Effector memory CD8-positive, alpha-beta T cell (primary cell): ENCODE results near the gene RUNX3.
"Not testable (repeated sequence)": the region's sequence is repeated elsewhere in the genome, so short reads cannot be mapped to it uniquely, and the experiment has no call there.

Experiments used
- ATAC-seq: fragments of 150-1000 bp; cut with Tn5 transposase; replicated peaks from 2 replicates; pipeline ENCODE4 v1.10.0; 2021; ENCODE audit warnings: mild to moderate bottlenecking, moderate library complexity
- DNase-seq, 3 experiments: peaks; one replicate each; pipeline ENCODE4 v3.0.0; 2021
- H3K27ac Mint-ChIP-seq, 2 donors: one replicate each; pipeline ENCODE4 v1.8.0; 2022; ENCODE audit warnings: mild to moderate bottlenecking in 2 of 2, mixed read lengths in 2 of 2, moderate library complexity in 2 of 2
- H3K27me3 Mint-ChIP-seq, 2 donors: one replicate each; pipeline ENCODE4 v1.8.0; 2022; ENCODE audit warnings: mixed read lengths in 2 of 2
- H3K36me3 Mint-ChIP-seq: one replicate; pipeline ENCODE4 v1.8.0; 2022; ENCODE audit warnings: mild to moderate bottlenecking, moderate library complexity, mixed read lengths; ENCODE audit not compliant: insufficient read depth
- H3K4me1 Mint-ChIP-seq, 2 donors: one replicate each; pipeline ENCODE4 v1.8.0; 2022; ENCODE audit warnings: low read depth in 2 of 2, mixed read lengths in 2 of 2
- H3K4me3 Mint-ChIP-seq, 2 donors: one replicate each; pipeline ENCODE4 v1.8.0; 2022; ENCODE audit warnings: mild to moderate bottlenecking in 2 of 2, mixed read lengths in 2 of 2, moderate library complexity in 2 of 2
- H3K9me3 Mint-ChIP-seq, 2 donors: one replicate each; pipeline ENCODE4 v1.8.0; 2022; ENCODE audit warnings: mixed read lengths in 2 of 2
- total RNA-seq, 9 experiments: gene quantifications; one replicate each; lab custom pipeline; 2026; lab: John Stamatoyannopoulos, UW

RUNX3 gene
- total RNA-seq = 259 to 608 (median 408) reads per million in 9 experiments

GRCh38 chr1:24930260-24931145 lies at the start of gene RUNX3:
TSS of gene RUNX3 (minus strand) at chr1:24930276. CDS start at chr1:24929868, 408 bp downstream.
- peaks cover 73% of the 10 kb centered on the region for H3K36me3 Mint-ChIP-seq
- H3K27me3 Mint-ChIP-seq = no peaks in the 10 kb centered on the region
- peak within 1 kb of the TSS; percentile 100 for H3K27ac Mint-ChIP-seq
- H3K4me3 Mint-ChIP-seq = peak within 1 kb of the TSS; percentile 98
- ATAC-seq (peak; percentile 71), DNase-seq (peak; percentile 91 to 94 (median 92))
- peaks cover 50 to 54% of the 10 kb centered on the region in 2 donors for H3K4me1 Mint-ChIP-seq
- no peaks in the 10 kb centered on the region for H3K9me3 Mint-ChIP-seq

GRCh38 chr1:24979232-24979631 lies 49.2 kb upstream of the RUNX3 start:
- H3K9me3 Mint-ChIP-seq = peaks cover 10 to 20% of the 10 kb centered on the region in 2 donors
- ATAC-seq, H3K27ac Mint-ChIP-seq, H3K36me3 Mint-ChIP-seq, DNase-seq, H3K4me3 Mint-ChIP-seq: not testable (repeated sequence)
- H3K27me3 Mint-ChIP-seq = peaks cover 0 to 14% of the 10 kb centered on the region in 2 donors
- H3K4me1 Mint-ChIP-seq = peaks cover 48 to 52% of the 10 kb centered on the region in 2 donors

DNA sequence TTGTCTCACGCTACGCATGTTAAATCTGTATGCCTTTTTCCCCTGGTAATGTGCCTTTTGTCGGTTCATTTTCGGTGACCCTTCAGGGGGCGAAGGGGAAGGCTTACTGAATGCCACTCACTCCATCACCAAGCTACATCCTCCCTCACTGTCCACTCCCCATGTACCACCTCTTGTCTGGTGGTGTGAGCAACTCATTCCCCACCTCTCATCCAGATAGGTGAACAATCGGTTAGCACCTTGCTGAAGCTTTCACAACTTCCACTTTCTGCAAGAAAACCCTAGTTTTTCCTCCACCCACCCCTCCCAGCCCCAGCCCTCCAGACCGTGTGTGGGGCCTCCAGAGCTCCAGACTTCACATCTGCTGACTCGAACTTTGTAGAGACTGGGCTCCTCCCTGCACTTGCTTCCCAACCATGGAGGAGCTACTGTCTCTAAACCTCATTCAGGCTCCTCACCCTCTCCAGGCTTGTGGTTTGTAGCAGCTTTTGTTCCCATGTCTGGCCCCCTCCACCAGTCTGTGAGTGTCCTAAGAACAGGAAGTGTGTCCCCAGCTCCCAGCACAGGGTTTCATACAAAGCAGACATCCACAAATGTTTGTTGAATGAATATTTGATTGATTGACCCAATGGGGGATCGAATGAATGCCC lies 48.4 kb upstream of the RUNX3 start:
- Mint-ChIP-seq H3K4me1 (peaks cover 40 to 45% of the 10 kb centered on the region in 2 donors), H3K4me3 (no peak overlapping the region)

DNA sequence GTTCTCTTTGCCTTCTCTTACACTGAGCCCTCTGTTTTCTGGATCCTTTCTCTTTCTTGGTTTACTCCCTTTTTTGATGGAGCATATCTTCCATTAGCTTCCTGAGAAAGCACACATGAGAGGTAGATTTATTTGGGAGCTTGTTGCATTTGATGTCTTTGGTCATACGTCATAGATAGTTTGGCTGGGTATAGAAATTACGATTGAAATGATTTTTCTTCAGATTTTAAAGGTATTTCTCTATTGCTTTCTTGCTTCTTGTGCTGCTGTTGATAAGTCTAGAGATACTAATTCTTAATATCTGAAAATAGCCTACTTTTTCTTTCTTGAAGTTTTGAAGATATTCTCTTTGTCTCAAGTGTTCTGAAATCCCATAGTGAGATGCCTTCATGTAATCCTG lies 45.3 kb upstream of the RUNX3 start:
- no peaks in the 10 kb centered on the region for H3K27me3 Mint-ChIP-seq
- ATAC-seq (no peak), DNase-seq (no peak)
- H3K4me3 Mint-ChIP-seq = no peak overlapping the region
- H3K4me1 Mint-ChIP-seq = peaks cover 33 to 40% of the 10 kb centered on the region in 2 donors
- H3K27ac Mint-ChIP-seq = no peak overlapping the region
- H3K36me3 Mint-ChIP-seq = peaks cover 3% of the 10 kb centered on the region
- H3K9me3 Mint-ChIP-seq = peaks cover 10 to 20% of the 10 kb centered on the region in 2 donors

More for the DNA sequence above, 48.4 kb upstream of the RUNX3 start:
- no peak for ATAC-seq
- Mint-ChIP-seq H3K27me3 (peaks cover 0 to 8% of the 10 kb centered on the region in 2 donors), H3K36me3 (no peaks in the 10 kb centered on the region), H3K9me3 (peaks cover 10 to 20% of the 10 kb centered on the region in 2 donors), H3K27ac (no peak overlapping the region)
- no peak for DNase-seq

- Mint-ChIP-seq H3K4me1 (peaks cover 25 to 32% of the 10 kb centered on the region in 2 donors), H3K4me3 (no peak overlapping the region), H3K27me3 (no peaks in the 10 kb centered on the region), H3K27ac (no peak overlapping the region), H3K36me3 (peaks cover 3% of the 10 kb centered on the region), H3K9me3 (peaks cover 10 to 20% of the 10 kb centered on the region in 2 donors)
- ATAC-seq = no peak
- DNase-seq = no peak
Measured at GRCh38 chr1:24973315-24973714, 43.2 kb upstream of the RUNX3 start.

DNA sequence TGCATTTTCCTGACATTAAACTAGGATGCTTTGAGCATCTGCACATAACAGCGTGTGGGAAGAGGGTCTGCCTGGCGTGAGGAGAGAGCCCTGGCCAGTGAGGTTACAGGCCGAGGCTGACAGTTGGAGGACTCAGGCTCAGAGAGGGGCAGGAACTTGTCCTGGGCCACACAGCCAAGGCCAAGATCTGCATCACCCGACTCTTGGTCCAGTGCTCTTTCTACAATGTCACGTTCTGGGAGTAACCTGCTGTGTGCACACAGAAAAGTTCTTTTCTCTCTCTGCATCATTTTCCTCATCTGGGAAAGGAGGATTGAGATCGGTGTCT lies 42.8 kb upstream of the RUNX3 start:
- Mint-ChIP-seq H3K4me1 (peaks cover 24 to 28% of the 10 kb centered on the region in 2 donors), H3K27me3 (no peaks in the 10 kb centered on the region), H3K4me3 (no peak overlapping the region), H3K36me3 (peaks cover 3% of the 10 kb centered on the region), H3K27ac (no peak overlapping the region), H3K9me3 (peaks cover 10 to 20% of the 10 kb centered on the region in 2 donors)
- DNase-seq (no peak), ATAC-seq (no peak)

GRCh38 chr1:24972221-24972914 lies 42.3 kb upstream of the RUNX3 start:
- H3K4me1 Mint-ChIP-seq = peaks cover 24 to 27% of the 10 kb centered on the region in 2 donors
- peak overlapping the region in 1 of 2 donors; percentile 88 for H3K27ac Mint-ChIP-seq
- DNase-seq = no peak

DNA sequence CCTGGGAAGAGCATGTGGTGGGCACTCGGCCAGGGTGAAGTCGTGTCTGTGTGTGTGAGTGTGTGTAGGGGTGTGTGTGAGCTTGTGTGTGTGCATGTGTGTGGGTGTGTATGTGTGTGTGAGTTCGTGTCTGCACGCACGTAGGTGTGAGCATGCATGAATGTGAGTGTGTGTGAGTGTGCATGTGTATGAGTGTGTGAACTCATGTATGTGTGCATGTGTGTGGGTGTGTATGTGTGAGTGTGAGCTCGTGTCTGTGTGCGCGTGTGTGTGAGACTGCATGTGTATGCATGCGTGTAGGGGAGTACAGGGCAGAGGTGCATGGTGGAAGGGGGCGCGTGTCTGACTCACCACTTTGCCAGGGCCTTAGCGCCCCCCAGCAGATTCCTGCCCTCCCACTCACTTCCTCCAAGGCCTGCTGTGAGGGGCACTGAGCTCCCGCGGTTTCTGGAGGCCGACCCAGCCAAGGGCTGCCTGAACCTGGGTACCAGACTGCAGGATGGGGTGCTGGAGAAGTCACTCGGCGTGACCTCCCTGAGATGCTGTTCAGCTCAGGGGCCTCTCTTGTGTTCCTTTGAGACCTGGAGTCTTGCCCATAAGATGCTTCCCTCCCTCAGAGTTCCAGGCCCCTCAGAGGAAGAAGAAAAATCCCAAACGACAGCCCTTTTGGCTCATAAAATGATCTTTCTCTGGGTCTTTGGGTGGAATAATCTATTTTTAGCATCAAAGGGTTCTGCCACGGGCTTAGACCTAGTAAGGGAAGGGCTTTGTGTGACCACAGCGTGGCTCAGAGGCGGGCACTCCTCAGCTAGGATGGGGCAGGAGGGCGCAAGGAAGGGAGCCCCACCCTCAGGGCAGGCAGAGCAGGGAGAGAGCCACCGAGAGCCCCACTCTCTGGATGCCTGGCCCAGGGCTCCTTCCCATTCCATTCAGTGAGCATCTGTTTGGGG lies 41.1 kb upstream of the RUNX3 start:
- peak; percentile 21 for ATAC-seq
- H3K4me1 Mint-ChIP-seq = peaks cover 23 to 28% of the 10 kb centered on the region in 2 donors
- H3K27me3 Mint-ChIP-seq = no peaks in the 10 kb centered on the region
- H3K9me3 Mint-ChIP-seq = peaks cover 6 to 11% of the 10 kb centered on the region in 2 donors
- H3K36me3 Mint-ChIP-seq = peaks cover 8% of the 10 kb centered on the region
- no peak for DNase-seq
- H3K4me3 Mint-ChIP-seq = peak overlapping the region in 1 of 2 donors; percentile 54
- H3K27ac Mint-ChIP-seq = peak overlapping the region in 1 of 2 donors; percentile 88

More at GRCh38 chr1:24972221-24972914, 42.3 kb upstream of the RUNX3 start:
- no peak for ATAC-seq
- no peak overlapping the region for H3K4me3 Mint-ChIP-seq
- H3K36me3 Mint-ChIP-seq = peaks cover 3% of the 10 kb centered on the region
- H3K9me3 Mint-ChIP-seq = peaks cover 10 to 20% of the 10 kb centered on the region in 2 donors
- H3K27me3 Mint-ChIP-seq = no peaks in the 10 kb centered on the region

DNA sequence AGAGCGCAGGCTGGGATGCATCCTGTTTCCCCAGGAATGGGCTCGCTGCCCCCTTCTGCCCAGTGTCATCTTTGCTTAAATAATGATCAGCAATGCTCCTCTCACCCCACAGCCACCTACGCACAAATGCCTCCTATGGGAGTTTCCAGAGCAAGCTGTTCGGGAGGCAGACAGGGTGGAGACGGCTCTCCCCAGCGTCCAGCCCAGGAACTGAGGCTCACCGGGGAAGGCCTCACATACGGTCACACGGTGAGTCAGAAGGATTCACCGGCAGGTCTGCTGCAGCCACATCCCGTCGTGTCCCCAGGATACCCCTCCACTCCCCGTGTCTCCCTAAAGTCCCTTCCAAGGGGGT lies 40.3 kb upstream of the RUNX3 start:
- H3K27me3 Mint-ChIP-seq = no peaks in the 10 kb centered on the region
- ATAC-seq = no peak
- peak overlapping the region in 1 of 2 donors; percentile 54 for H3K4me3 Mint-ChIP-seq
- peaks cover 2 to 3% of the 10 kb centered on the region in 2 donors for H3K9me3 Mint-ChIP-seq
- peaks cover 13% of the 10 kb centered on the region for H3K36me3 Mint-ChIP-seq
- H3K4me1 Mint-ChIP-seq = peaks cover 29 to 36% of the 10 kb centered on the region in 2 donors
- no peak for DNase-seq
- H3K27ac Mint-ChIP-seq = no peak overlapping the region

GRCh38 chr1:24969596-24970398 lies 39.7 kb upstream of the RUNX3 start:
- H3K9me3 Mint-ChIP-seq = no peaks in the 10 kb centered on the region
- H3K27ac Mint-ChIP-seq = no peak overlapping the region
- H3K4me3 Mint-ChIP-seq = peak overlapping the region in 1 of 2 donors; percentile 54
- H3K4me1 Mint-ChIP-seq = peaks cover 33 to 41% of the 10 kb centered on the region in 2 donors
- no peak for ATAC-seq
- H3K36me3 Mint-ChIP-seq = peaks cover 19% of the 10 kb centered on the region
- DNase-seq = no peak
- no peaks in the 10 kb centered on the region for H3K27me3 Mint-ChIP-seq

GRCh38 chr1:24968941-24969585 lies 39.0 kb upstream of the RUNX3 start:
- H3K36me3 Mint-ChIP-seq = peaks cover 26% of the 10 kb centered on the region
- ATAC-seq = no peak
- H3K9me3 Mint-ChIP-seq = no peaks in the 10 kb centered on the region
- H3K4me1 Mint-ChIP-seq = peaks cover 40 to 47% of the 10 kb centered on the region in 2 donors
- peak overlapping the region; percentile 5 to 98 for H3K27ac Mint-ChIP-seq
- no peak overlapping the region for H3K4me3 Mint-ChIP-seq
- no peaks in the 10 kb centered on the region for H3K27me3 Mint-ChIP-seq
- DNase-seq = no peak
